ENCODE results near the gene PELI3.

PELI3 gene

GRCh38 chr11:66475349-66476172 lies 8.9 kb downstream of the PELI3 start:
- no peak for DNase-seq (ENCODE audit: low read depth)

DNA sequence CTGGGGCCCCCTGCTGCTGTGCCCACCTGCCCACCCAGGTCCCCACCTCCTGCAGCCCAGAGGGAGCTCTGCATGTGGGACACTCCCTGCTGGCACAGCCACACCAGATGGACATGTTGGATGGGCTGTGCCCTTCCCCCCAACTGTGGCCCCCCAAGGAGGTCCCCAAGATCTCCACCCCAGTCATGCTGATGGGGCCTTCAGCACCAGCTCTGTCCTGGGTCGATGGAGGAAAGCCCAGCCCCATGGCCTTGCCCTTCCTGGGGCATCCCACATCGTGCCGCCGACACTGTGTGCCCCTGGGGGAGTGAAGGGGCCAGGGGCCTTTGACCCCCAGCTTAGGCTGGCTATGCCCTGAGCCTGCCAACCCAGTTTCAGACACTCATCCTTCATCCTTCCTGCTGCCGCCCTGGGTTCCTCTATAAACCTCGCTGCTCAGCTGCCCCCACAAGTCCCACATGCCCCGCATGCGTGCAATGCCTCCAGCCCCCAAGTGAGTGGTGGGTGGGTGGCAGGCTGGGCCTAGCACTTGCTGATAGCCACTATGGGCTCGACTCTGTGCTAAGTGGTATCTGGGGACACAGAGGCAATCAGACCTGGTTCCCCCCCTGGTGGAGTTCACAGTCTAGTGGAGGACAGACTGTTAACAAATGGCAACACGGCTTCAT lies 9.6 kb downstream of the PELI3 start:
- DNase-seq (ENCODE audit: low read depth): no peak

DNA sequence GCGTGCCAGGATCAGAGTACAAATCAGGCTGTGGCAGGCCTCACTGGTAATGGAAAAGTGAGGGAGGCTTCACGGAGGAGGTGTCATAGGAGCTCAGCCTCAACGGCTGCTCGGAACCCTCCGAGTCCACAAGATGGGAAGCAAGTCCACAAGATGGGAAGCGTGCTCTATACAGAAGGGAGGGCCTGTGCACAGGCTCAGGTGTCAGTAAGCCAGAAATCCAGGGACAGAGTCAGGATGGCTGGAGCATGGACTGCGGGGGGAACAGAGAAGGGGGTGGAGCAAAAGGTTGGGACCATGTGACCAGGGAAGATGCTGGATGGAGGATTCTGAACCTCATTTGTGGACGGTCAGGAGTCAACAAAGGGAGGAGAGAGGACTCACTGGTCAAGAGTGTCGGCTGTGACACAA lies 10.1 kb downstream of the PELI3 start:
- DNase-seq (ENCODE audit: low read depth): peak; percentile 7

DNA sequence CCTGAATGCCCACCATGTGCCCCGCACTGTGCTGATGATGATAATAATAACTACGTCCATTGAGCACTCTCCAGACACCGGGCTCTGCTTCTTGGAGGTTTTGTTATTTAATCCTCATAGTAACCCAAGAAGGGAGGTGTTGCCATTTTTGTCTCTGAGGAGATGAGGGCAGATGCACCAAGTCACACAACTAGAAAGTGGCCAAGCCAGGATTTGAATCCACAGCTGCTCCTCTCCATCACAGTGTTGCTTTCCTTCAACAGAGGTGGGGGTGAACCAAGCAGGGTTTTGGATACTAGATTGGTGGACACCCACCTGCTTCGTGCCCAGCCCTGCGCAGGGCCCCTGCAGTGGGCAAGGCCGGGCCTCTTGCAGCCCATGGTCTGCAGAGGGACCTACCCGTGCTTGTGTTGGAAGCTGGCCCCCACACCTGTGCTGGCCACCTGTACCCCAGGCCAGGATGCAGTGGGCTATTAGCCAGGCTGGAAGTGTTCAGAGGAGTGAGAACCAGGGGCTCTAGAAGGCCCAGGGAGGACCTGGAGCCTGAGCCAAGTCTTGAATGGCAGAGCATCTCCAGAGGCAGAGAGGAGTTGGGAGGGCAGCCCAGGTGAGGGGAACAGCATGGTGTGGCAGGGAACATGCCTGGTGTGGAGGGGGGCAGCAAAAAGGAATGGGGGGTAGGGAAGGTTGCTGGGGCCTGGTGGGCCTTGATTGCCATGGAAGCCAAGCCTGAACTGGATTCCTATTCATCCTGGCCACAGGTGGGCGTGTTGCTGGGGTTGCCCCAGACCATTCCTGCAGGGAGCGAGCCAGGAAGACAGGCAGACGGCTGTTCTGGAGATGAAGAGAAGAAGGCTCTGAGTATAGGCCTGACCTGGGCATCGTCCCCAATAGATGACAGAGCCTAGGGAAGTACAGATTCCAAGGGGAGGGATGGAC lies 10.8 kb downstream of the PELI3 start:
- no peak for DNase-seq (ENCODE audit: low read depth)

GRCh38 chr11:66478729-66479393 lies 12.2 kb downstream of the PELI3 start:
- DNase-seq (ENCODE audit: low read depth): peak; percentile 11

- DNase-seq (ENCODE audit: low read depth): peak; percentile 50
These were observed 12.8 kb downstream of the PELI3 start for GRCh38 chr11:66479394-66480116.

- peak; percentile 93 for DNase-seq (ENCODE audit: low read depth)
These were observed 13.6 kb downstream of the PELI3 start, which contains the start of gene DPP3 for GRCh38 chr11:66480117-66480938. Gene DPP3, plus strand, starts transcription at chr11:66480434. Its CDS starts 1,767 bp downstream, at chr11:66482201.

- no peak for DNase-seq (ENCODE audit: low read depth)
These were observed 18.2 kb downstream of the PELI3 start for GRCh38 chr11:66484806-66485380.

DNA sequence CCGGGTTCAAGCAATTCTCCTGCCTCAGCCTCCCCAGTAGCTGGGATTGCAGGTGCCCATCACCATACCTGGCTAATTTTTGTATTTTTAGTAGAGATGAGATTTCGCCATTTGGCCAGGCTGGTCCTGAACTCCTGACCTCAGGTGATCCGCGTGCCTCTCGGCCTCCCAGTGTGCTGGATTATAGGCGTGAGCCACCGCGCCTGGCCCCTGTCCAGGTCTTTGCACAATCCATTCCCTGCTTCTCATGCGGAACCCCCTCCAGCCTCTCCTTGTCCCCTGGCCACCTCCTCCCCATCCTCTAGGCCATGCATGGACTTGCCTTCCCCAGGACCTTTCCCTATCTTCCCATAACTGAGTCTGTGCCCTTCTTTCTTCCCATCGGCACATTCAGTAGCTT lies 22.3 kb downstream of the PELI3 start:
- DNase-seq (ENCODE audit: low read depth): no peak

DNA sequence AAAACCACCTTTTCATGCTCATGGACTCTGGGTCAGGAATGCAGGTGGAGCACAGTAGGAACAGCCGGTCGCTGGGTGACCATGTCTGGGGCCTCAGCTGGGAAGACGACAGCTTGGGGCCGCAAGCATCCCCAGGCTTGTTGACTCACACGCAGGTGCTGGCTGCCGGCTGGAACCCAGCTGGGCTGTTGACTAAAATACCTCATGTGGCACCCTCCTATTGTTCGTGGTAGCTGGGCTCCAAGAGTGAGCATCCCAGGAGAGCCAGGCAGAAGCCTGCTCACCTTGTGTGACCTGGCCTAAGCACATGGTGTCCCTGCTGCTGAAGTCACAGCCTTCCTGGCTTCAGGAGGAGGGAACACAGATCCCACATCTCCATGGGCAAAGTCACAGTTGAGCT lies 22.9 kb downstream of the PELI3 start:
- DNase-seq (ENCODE audit: low read depth): no peak

- no peak for DNase-seq (ENCODE audit: low read depth)
These were observed 24.7 kb downstream of the PELI3 start for GRCh38 chr11:66491315-66491935.

- DNase-seq (ENCODE audit: low read depth): peak; percentile 44
These were observed 25.6 kb downstream of the PELI3 start for GRCh38 chr11:66492161-66492865.

GRCh38 chr11:66493130-66493529 lies 26.4 kb downstream of the PELI3 start:
- no peak for DNase-seq (ENCODE audit: low read depth)

DNA sequence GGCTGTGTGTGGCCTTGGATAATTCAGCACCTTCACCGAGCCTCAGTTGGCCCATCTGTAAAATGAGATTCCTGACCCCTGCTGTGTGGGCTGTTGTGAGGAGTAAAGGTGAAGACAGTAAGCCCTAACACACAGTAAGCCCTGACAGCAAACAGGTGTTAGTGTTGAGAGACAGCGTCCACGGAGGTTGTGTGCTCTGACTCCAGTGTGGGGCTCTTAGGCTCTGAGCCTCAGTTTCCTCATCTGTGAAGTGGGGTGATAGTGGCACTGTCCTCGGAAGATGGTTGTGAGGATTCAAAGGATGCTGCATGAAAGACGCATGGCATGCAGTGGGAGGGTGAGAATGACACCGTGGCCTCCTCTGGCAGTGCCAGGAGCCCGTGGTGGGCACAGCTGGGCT lies 27.8 kb downstream of the PELI3 start:
- DNase-seq (ENCODE audit: low read depth): no peak

GRCh38 chr11:66494935-66495334 lies 28.2 kb downstream of the PELI3 start:
- DNase-seq (ENCODE audit: low read depth): no peak

GRCh38 chr11:66495401-66495854 lies 28.7 kb downstream of the PELI3 start:
- DNase-seq (ENCODE audit: low read depth): no peak

DNA sequence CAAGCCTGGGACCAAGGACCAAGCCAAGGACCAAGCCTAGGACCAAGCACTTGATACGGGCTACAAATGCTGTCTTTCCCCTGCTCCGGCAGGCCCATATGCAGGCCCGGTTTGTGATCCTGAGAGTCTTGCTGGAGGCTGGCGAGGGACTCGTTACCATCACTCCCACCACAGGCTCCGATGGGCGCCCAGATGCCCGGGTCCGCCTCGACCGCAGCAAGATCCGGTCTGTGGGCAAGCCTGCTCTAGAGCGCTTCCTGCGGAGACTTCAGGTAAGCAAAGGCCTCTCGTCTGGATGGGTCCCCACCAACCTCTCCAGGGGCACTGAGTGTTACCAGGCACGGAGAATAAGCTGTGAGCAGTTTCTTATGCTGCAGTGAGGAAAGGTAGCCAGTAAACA lies 30.5 kb downstream of the PELI3 start:
- DNase-seq (ENCODE audit: low read depth): no peak

GRCh38 chr11:66498506-66498905 lies 31.8 kb downstream of the PELI3 start:
- DNase-seq (ENCODE audit: low read depth): no peak

Measured in amniotic epithelial cell (primary cell).